Caco-2 (cell line): ENCODE data around the gene MRPL58. TPM values are rescaled to one million over a fixed set of nuclear protein-coding genes. Genes with fewer than 3 reads are reported as not detected.

Experiments used
- BruUV-seq: library from RNA; stranded (reverse); fragments of 400-500 nt; replicated peaks from 2 replicates; lab custom pipeline; 2021; lab: Mats Ljungman, UMichigan
- CTCF ChIA-PET: fragments of 300-600 bp; sonication (Branson Sonifier 250); formaldehyde crosslinking; loops from one replicate; lab custom pipeline; 2022; ENCODE audit warnings: antibody characterized with exemption; lab: Charles Lee
- POLR2A ChIA-PET: fragments of 300-600 bp; sonication (Branson Sonifier 250); formaldehyde crosslinking; loops from one replicate; lab custom pipeline; 2022; ENCODE audit warnings: antibody characterized with exemption; lab: Charles Lee
- DNase-seq, 2 experiments: peaks; one replicate each; pipeline versions ENCODE4 v3.0.0 to v3.0.0-alpha.2; 2020 to 2022
- H3K27me3 ChIP-seq: replicated peaks from 2 replicates; pipeline ENCODE4 v1.6.0; 2011; ENCODE audit warnings: low read length; ENCODE audit not compliant: control insufficient read depth, insufficient read depth
- H3K36me3 ChIP-seq: 2 replicates; pipeline ENCODE4 v1.5.1; 2011; ENCODE audit warnings: low read length; ENCODE audit not compliant: control insufficient read depth, insufficient read depth
- H3K4me1 ChIP-seq: fragments of 250-450 bp; sonication (Bioruptor Pico); 2 replicates; pipeline ENCODE4 v1.5.1; 2020; ENCODE audit warnings: mild to moderate bottlenecking
- H3K4me3 ChIP-seq: 2 replicates; pipeline ENCODE4 v1.5.1; 2011; ENCODE audit warnings: low read depth, mild to moderate bottlenecking, control low read depth, low read length
- H3K9me3 ChIP-seq: fragments of 250-450 bp; sonication (Bioruptor Pico); 2 replicates; pipeline ENCODE4 v1.5.1; 2020; ENCODE audit warnings: mild to moderate bottlenecking, moderate library complexity
- H3K27ac Mint-ChIP-seq: one replicate; pipeline ENCODE4 v1.8.0; 2022; ENCODE audit warnings: mixed read lengths; ENCODE audit not compliant: unreplicated experiment
- H3K27me3 Mint-ChIP-seq: one replicate; pipeline ENCODE4 v1.8.0; 2022; ENCODE audit warnings: mixed read lengths; ENCODE audit not compliant: insufficient read depth, unreplicated experiment
- H3K36me3 Mint-ChIP-seq: one replicate; pipeline ENCODE4 v1.8.0; 2022; ENCODE audit warnings: mild to moderate bottlenecking, mixed read lengths; ENCODE audit not compliant: insufficient read depth, unreplicated experiment
- H3K4me1 Mint-ChIP-seq: one replicate; pipeline ENCODE4 v1.8.0; 2022; ENCODE audit warnings: low read depth, mixed read lengths; ENCODE audit not compliant: unreplicated experiment
- H3K4me3 Mint-ChIP-seq: one replicate; pipeline ENCODE4 v1.8.0; 2022; ENCODE audit warnings: mild to moderate bottlenecking, moderate library complexity, mixed read lengths; ENCODE audit not compliant: unreplicated experiment
- H3K9me3 Mint-ChIP-seq: one replicate; pipeline ENCODE4 v1.8.0; 2022; ENCODE audit warnings: mixed read lengths; ENCODE audit not compliant: unreplicated experiment
- CTCF ChIP-seq, 2 experiments: fragments of 200-600 bp in 1 of 2; IDR thresholded peaks; 1 replicate in 1 of 2; 2 replicates in 1 of 2; pipeline versions ENCODE4 v1.5.1 to v1.8.0; 2011 to 2022; ENCODE audit warnings: antibody characterized with exemption in 1 of 2, control low read depth in 1 of 2, inconsistent platforms in 1 of 2, low read depth in 1 of 2, low read length in 1 of 2, mild to moderate bottlenecking in 1 of 2, moderate library complexity in 1 of 2; ENCODE audit not compliant: insufficient read depth in 1 of 2, severe bottlenecking in 1 of 2, unreplicated experiment in 1 of 2
- intact Hi-C: fragments of 100-400 bp; cut with micrococcal nuclease; formaldehyde crosslinking; loops from one replicate; pipeline ENCODE4 v1.10.0; 2022; ENCODE audit not compliant: unreplicated experiment
- total RNA-seq: library from RNA; stranded (reverse); gene quantifications from 2 replicates; pipeline ENCODE4 v1.2.3, GENCODE V29; 2022

Gene MRPL58
- total RNA-seq, 1 experiment from 2014 or later = 61.0 TPM

GRCh38 chr17:74995847-74996246 is 16.6 kb upstream of the MRPL58 start:
- H3K27me3 ChIP-seq = no peaks in the 10 kb centered on the region
- H3K27ac Mint-ChIP-seq = peak overlapping the region; percentile 75
- no peak overlapping the region for H3K4me3 ChIP-seq
- intact Hi-C loops = no loop called here
- no TSS peak for BruUV-seq
- ChIA-PET POLR2A (no interaction called here), CTCF (interaction anchor here (1.7 kb wide), 1 partner anchor 17 kb away, joined by 4 read pairs; the partner anchor contains the start of gene MRPL58)
- H3K9me3 Mint-ChIP-seq = no peaks in the 10 kb centered on the region
- H3K36me3 Mint-ChIP-seq = peaks cover 36% of the 10 kb centered on the region
- H3K4me3 Mint-ChIP-seq = no peak overlapping the region
- H3K27me3 Mint-ChIP-seq = no peaks in the 10 kb centered on the region
- no peak for DNase-seq
- H3K4me1 ChIP-seq = peaks cover 43% of the 10 kb centered on the region
- no peaks in the 10 kb centered on the region for H3K9me3 ChIP-seq
- peaks cover 32% of the 10 kb centered on the region for H3K4me1 Mint-ChIP-seq
- peaks cover 5% of the 10 kb centered on the region for H3K36me3 ChIP-seq
- no peak for TF ChIP-seq CTCF (IDR thresholded peaks at IDR 0.05; ENCODE audit: insufficient read depth in 1 of 2, low read depth in 1 of 2, low read length in 1 of 2, severe bottlenecking in 1 of 2, unreplicated experiment in 1 of 2)

GRCh38 chr17:74998783-74999182 is 13.7 kb upstream of the MRPL58 start:
- Histone ChIP-seq H3K36me3 (peaks cover 2% of the 10 kb centered on the region), H3K4me3 (no peak overlapping the region), H3K4me1 (peaks cover 14% of the 10 kb centered on the region), H3K27me3 (no peaks in the 10 kb centered on the region), H3K9me3 (no peaks in the 10 kb centered on the region)
- TF ChIP-seq CTCF (IDR thresholded peaks at IDR 0.05; ENCODE audit: insufficient read depth in 1 of 2, low read depth in 1 of 2, low read length in 1 of 2, severe bottlenecking in 1 of 2, unreplicated experiment in 1 of 2) = no peak
- intact Hi-C loops = no loop called here
- no peak overlapping the region for H3K4me3 Mint-ChIP-seq
- no peaks in the 10 kb centered on the region for H3K9me3 Mint-ChIP-seq
- ChIA-PET POLR2A (interaction anchor here (1.7 kb wide), 1 partner anchor 14 kb away, joined by 7 read pairs; the partner anchor contains the start of gene MRPL58), CTCF (interaction anchor here (1.1 kb wide), 1 partner anchor 31 kb away, joined by 3 read pairs; no protein-coding TSS in a partner anchor)
- DNase-seq = no peak
- peaks cover 51% of the 10 kb centered on the region for H3K36me3 Mint-ChIP-seq
- peaks cover 9% of the 10 kb centered on the region for H3K4me1 Mint-ChIP-seq
- no peak overlapping the region for H3K27ac Mint-ChIP-seq
- BruUV-seq = no TSS peak
- H3K27me3 Mint-ChIP-seq = no peaks in the 10 kb centered on the region

- no peaks in the 10 kb centered on the region for H3K27me3 ChIP-seq
- H3K4me1 Mint-ChIP-seq = peaks cover 1% of the 10 kb centered on the region
Observed at GRCh38 chr17:74999523-74999922, 12.9 kb upstream of the MRPL58 start.

More at GRCh38 chr17:74999523-74999922, 12.9 kb upstream of the MRPL58 start:
- intact Hi-C loops = no loop called here
- Mint-ChIP-seq H3K27ac (no peak overlapping the region), H3K9me3 (no peaks in the 10 kb centered on the region), H3K4me3 (no peak overlapping the region), H3K36me3 (peaks cover 53% of the 10 kb centered on the region), H3K27me3 (no peaks in the 10 kb centered on the region)
- no peak for DNase-seq
- Histone ChIP-seq H3K4me1 (peaks cover 7% of the 10 kb centered on the region), H3K36me3 (peaks cover 2% of the 10 kb centered on the region), H3K4me3 (no peak overlapping the region), H3K9me3 (no peaks in the 10 kb centered on the region)
- ChIA-PET CTCF (interaction anchor here (0.7 to 1.1 kb wide), 2 partner anchors 32 to 38 kb away, joined by 3 read pairs; no protein-coding TSS in a partner anchor), POLR2A (interaction anchor here (1.7 kb wide), 1 partner anchor 13 kb away, joined by 7 read pairs; the partner anchor contains the start of gene MRPL58)
- BruUV-seq = no TSS peak
- TF ChIP-seq CTCF (IDR thresholded peaks at IDR 0.05; ENCODE audit: insufficient read depth in 1 of 2, low read depth in 1 of 2, low read length in 1 of 2, severe bottlenecking in 1 of 2, unreplicated experiment in 1 of 2) = no peak
